Effector memory CD8-positive, alpha-beta T cell (primary cell): ENCODE results near the gene SCN9A.
"Not testable (repeated sequence)": the region's sequence is repeated elsewhere in the genome, so short reads cannot be mapped to it uniquely, and the experiment has no call there.

Experiments used
- ATAC-seq: fragments of 150-1000 bp; cut with Tn5 transposase; replicated peaks from 2 replicates; pipeline ENCODE4 v1.10.0; 2021; ENCODE audit warnings: mild to moderate bottlenecking, moderate library complexity
- DNase-seq, 3 experiments: peaks; one replicate each; pipeline ENCODE4 v3.0.0; 2021
- H3K27ac Mint-ChIP-seq, 2 donors: one replicate each; pipeline ENCODE4 v1.8.0; 2022; ENCODE audit warnings: mild to moderate bottlenecking in 2 of 2, mixed read lengths in 2 of 2, moderate library complexity in 2 of 2
- H3K27me3 Mint-ChIP-seq, 2 donors: one replicate each; pipeline ENCODE4 v1.8.0; 2022; ENCODE audit warnings: mixed read lengths in 2 of 2
- H3K36me3 Mint-ChIP-seq: one replicate; pipeline ENCODE4 v1.8.0; 2022; ENCODE audit warnings: mild to moderate bottlenecking, moderate library complexity, mixed read lengths; ENCODE audit not compliant: insufficient read depth
- H3K4me1 Mint-ChIP-seq, 2 donors: one replicate each; pipeline ENCODE4 v1.8.0; 2022; ENCODE audit warnings: low read depth in 2 of 2, mixed read lengths in 2 of 2
- H3K4me3 Mint-ChIP-seq, 2 donors: one replicate each; pipeline ENCODE4 v1.8.0; 2022; ENCODE audit warnings: mild to moderate bottlenecking in 2 of 2, mixed read lengths in 2 of 2, moderate library complexity in 2 of 2
- H3K9me3 Mint-ChIP-seq, 2 donors: one replicate each; pipeline ENCODE4 v1.8.0; 2022; ENCODE audit warnings: mixed read lengths in 2 of 2

SCN9A gene

DNA sequence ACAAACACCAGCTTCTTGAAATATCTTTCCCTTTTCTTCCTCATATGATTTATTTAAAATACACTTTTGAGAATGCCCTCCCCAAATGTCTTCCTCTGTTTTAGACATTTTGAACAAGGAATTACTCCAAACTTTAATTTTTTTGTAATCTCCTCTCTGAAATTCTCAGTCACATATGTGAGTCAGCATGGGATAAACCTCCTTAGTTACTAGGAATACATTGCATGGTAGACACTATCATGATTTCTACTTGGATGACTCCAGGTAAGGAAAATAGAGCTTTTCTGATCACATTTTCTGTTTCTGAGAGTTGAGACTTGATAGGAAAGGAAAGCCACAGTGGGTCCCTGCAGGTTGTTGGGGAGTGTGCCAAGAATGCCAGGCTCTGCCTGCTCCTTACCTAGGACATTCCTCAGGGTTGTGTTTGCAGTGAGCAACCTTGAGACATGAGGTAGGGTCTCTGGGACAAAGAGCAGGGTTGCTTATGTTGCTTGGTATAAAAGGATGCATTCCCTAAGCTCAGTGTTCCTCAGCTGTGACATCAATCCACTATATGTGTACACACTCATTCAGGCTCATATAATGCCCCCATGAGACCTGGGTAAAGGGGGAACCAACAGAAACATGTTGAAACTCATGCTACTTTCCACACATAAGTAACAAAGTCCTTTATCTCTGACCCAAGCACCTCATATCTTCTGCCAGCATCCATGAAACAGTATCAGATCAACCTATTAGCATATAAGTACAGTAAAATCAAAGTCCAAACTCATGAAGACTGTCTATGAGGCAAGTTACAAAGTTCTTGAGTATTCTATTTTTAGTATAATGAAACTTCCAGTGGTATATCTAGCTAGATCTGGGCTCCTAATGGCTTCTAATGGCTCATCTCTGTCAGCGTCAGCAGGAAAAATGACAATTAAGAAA lies 135.1 kb downstream of the SCN9A start:
- H3K4me3 Mint-ChIP-seq, result no peak overlapping the region
- H3K27ac Mint-ChIP-seq, result no peak overlapping the region
- no peak for ATAC-seq
- no peaks in the 10 kb centered on the region for H3K27me3 Mint-ChIP-seq
- no peaks in the 10 kb centered on the region for H3K36me3 Mint-ChIP-seq
- no peak for DNase-seq
- peaks cover 6 to 7% of the 10 kb centered on the region in 2 donors for H3K9me3 Mint-ChIP-seq
- H3K4me1 Mint-ChIP-seq, result no peaks in the 10 kb centered on the region

GRCh38 chr2:166239548-166239947 lies 136.2 kb downstream of the SCN9A start:
- ATAC-seq (no peak), DNase-seq (no peak)
- Mint-ChIP-seq H3K4me1 (no peaks in the 10 kb centered on the region), H3K9me3 (peaks cover 6 to 7% of the 10 kb centered on the region in 2 donors), H3K4me3 (no peak overlapping the region), H3K27ac (no peak overlapping the region), H3K36me3 (no peaks in the 10 kb centered on the region), H3K27me3 (no peaks in the 10 kb centered on the region)

DNA sequence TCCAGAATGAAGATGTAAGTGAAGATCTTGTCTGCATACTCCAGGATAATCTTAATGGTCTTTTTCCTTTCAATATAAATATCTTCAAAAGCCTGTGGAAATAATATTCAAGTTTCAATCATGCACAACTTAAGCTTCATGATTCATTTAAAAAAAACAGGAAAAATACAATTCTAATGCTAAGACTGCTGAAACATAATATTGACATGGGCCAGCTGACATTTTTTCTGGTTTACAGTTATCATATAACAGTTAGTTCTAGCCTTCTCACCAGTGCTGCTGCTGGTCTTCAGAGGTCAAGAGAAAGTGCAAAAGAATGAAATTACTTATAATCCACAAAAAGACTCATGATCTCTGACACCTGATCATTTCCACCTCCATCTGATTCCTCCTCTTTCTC lies 137.6 kb downstream of the SCN9A start:
- H3K27me3 Mint-ChIP-seq, result no peaks in the 10 kb centered on the region
- no peak for ATAC-seq
- H3K36me3 Mint-ChIP-seq, result no peaks in the 10 kb centered on the region
- H3K27ac Mint-ChIP-seq, result no peak overlapping the region
- no peak overlapping the region for H3K4me3 Mint-ChIP-seq
- no peaks in the 10 kb centered on the region for H3K4me1 Mint-ChIP-seq
- H3K9me3 Mint-ChIP-seq, result peaks cover 0 to 7% of the 10 kb centered on the region in 2 donors
- no peak for DNase-seq

GRCh38 chr2:166234112-166234846 lies 141.5 kb downstream of the SCN9A start:
- H3K4me1 Mint-ChIP-seq, result no peaks in the 10 kb centered on the region
- H3K4me3 Mint-ChIP-seq, result no peak overlapping the region
- ATAC-seq, result no peak
- H3K36me3 Mint-ChIP-seq, result no peaks in the 10 kb centered on the region
- H3K27ac Mint-ChIP-seq, result no peak overlapping the region
- H3K27me3 Mint-ChIP-seq, result no peaks in the 10 kb centered on the region
- peaks cover 0 to 2% of the 10 kb centered on the region in 2 donors for H3K9me3 Mint-ChIP-seq
- DNase-seq, result no peak

DNA sequence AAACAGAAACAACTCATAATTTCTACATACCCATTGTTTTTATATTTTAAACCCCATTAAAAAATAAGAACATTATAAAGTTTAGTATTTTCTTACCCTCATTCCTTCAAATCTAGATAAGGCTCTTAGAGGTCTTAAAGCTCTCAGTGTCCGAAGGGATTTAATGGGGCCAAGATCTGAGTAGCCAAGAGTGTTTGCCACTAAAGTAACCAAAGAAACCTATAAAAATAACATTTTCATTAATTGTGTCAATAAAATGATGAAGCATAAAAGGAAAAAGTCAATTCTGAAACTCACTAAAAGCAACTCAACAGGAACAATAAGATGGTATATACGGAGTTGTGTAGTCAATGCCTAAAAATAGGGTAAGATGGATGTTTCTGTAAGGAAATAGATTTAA lies 142.5 kb downstream of the SCN9A start:
- Mint-ChIP-seq H3K36me3 (no peaks in the 10 kb centered on the region), H3K4me3 (no peak overlapping the region), H3K9me3 (peaks cover 0 to 2% of the 10 kb centered on the region in 2 donors), H3K27ac (no peak overlapping the region), H3K4me1 (no peaks in the 10 kb centered on the region), H3K27me3 (no peaks in the 10 kb centered on the region)
- ATAC-seq (no peak), DNase-seq (no peak)

DNA sequence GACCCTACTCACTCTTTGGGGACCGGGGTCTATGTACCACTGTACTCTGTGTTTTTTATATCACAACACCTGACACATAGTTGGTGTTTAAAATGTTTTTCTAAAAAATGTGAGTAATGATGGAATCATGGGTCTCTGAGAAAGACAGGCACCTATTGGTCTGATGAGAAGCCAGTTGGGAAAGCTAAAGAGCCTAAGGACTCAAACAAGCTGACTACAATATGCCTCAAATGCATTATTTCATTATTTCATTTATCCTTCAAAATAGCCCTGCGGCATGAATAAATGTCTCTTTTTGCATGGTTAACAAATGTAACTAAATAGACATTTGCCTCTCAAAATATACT lies 145.0 kb downstream of the SCN9A start:
- DNase-seq (no peak), ATAC-seq (no peak)
- Mint-ChIP-seq H3K27me3 (no peaks in the 10 kb centered on the region), H3K27ac (no peak overlapping the region), H3K9me3 (peaks cover 2% of the 10 kb centered on the region in 2 donors), H3K4me3 (no peak overlapping the region), H3K36me3 (no peaks in the 10 kb centered on the region), H3K4me1 (no peaks in the 10 kb centered on the region)

GRCh38 chr2:166230024-166230723 lies 145.6 kb downstream of the SCN9A start:
- Mint-ChIP-seq H3K27ac (no peak overlapping the region), H3K36me3 (no peaks in the 10 kb centered on the region), H3K27me3 (no peaks in the 10 kb centered on the region), H3K9me3 (peaks cover 2 to 7% of the 10 kb centered on the region in 2 donors), H3K4me1 (no peaks in the 10 kb centered on the region), H3K4me3 (no peak overlapping the region)
- ATAC-seq, result no peak
- DNase-seq, result no peak

- DNase-seq (no peak), ATAC-seq (no peak)
- Mint-ChIP-seq H3K9me3 (peaks cover 2 to 8% of the 10 kb centered on the region in 2 donors), H3K4me1 (no peaks in the 10 kb centered on the region), H3K4me3 (no peak overlapping the region), H3K36me3 (no peaks in the 10 kb centered on the region), H3K27ac (no peak overlapping the region), H3K27me3 (no peaks in the 10 kb centered on the region)
Observed at GRCh38 chr2:166229678-166230023, 146.1 kb downstream of the SCN9A start.

DNA sequence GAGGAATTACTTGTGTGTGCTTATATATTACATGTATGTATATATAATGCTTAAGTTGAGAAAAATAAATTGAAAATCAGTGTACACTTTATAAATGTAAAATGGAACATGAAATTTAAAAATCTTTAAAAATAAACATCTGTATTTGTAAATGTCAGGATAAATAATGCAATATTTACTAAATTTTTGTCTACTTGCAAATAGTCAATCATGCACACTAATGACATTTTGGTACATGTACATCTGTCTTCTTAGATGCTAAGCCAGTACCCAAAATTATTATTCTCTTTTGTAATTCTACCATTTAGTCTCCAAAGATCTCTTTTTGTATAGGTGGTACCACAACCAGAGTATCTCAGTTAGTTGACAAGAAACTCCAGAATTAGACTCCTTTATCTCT lies 151.5 kb downstream of the SCN9A start:
- Mint-ChIP-seq H3K9me3 (peaks cover 0 to 8% of the 10 kb centered on the region in 2 donors), H3K27ac (no peak overlapping the region), H3K36me3 (no peaks in the 10 kb centered on the region), H3K4me1 (no peaks in the 10 kb centered on the region), H3K4me3 (no peak overlapping the region), H3K27me3 (no peaks in the 10 kb centered on the region)
- DNase-seq (no peak), ATAC-seq (no peak)

DNA sequence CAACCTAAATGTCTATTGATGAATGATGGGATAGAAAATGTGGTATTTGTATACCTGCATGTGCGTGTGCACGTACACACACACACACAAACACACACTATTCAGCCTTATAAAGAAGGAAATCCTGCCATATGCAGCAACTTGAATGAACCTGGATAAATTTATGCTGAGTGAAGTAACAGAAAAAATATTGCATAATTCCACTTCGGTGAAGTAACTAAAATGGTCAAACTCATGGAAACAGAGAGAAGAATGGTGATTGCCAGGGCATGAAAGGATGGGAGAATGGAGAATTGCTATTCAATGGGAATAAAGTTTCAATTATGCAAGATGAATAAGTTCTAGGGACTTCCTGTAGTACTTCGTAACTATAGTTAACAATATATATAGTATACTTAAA lies 152.4 kb downstream of the SCN9A start:
- no peak for ATAC-seq
- Mint-ChIP-seq H3K27me3 (no peaks in the 10 kb centered on the region), H3K27ac (no peak overlapping the region), H3K4me3 (no peak overlapping the region), H3K36me3 (no peaks in the 10 kb centered on the region), H3K4me1 (no peaks in the 10 kb centered on the region), H3K9me3 (peaks cover 0 to 13% of the 10 kb centered on the region in 2 donors)
- no peak for DNase-seq

GRCh38 chr2:166211079-166211478 lies 164.7 kb downstream of the SCN9A start:
- Mint-ChIP-seq H3K27me3 (no peaks in the 10 kb centered on the region), H3K4me1 (no peaks in the 10 kb centered on the region), H3K9me3 (peaks cover 5 to 11% of the 10 kb centered on the region in 2 donors), H3K27ac (no peak overlapping the region), H3K36me3 (no peaks in the 10 kb centered on the region), H3K4me3 (no peak overlapping the region)
- ATAC-seq, result no peak
- DNase-seq, result no peak

GRCh38 chr2:166209944-166210343 lies 165.8 kb downstream of the SCN9A start:
- H3K36me3 Mint-ChIP-seq, H3K4me1 Mint-ChIP-seq, ATAC-seq, H3K27me3 Mint-ChIP-seq, H3K27ac Mint-ChIP-seq, DNase-seq, H3K4me3 Mint-ChIP-seq, H3K9me3 Mint-ChIP-seq: not testable (repeated sequence)

DNA sequence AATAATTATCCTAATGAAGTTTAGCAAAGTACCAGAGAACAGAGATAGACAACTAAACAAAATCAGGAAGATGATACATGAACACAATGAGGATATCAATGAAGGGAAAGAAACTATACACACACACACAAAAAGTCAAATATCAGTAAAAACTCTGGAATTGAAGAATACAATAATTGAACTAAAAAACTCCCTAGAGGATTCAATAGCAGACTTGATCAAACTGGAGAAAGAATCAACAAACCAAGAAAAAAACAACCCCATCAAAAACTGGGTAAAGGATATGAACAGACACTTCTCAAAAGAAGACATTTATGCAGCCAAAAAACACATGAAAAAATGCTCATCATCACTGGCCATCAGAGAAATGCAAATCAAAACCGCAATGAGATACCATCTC lies 166.4 kb downstream of the SCN9A start:
- H3K36me3 Mint-ChIP-seq, H3K4me3 Mint-ChIP-seq, H3K4me1 Mint-ChIP-seq, H3K27me3 Mint-ChIP-seq, ATAC-seq, H3K27ac Mint-ChIP-seq, DNase-seq, H3K9me3 Mint-ChIP-seq: not testable (repeated sequence)
